SJSA1 (cell line): ENCODE results near the gene AHCYL2. TPM values are rescaled to one million over a fixed set of nuclear protein-coding genes. Genes with fewer than 3 reads are reported as not detected.
"Not testable (repeated sequence)": the region's sequence is repeated elsewhere in the genome, so short reads cannot be mapped to it uniquely, and the experiment has no call there.

Experiments used
- DNase-seq, 2 experiments: peaks; one replicate each; pipeline ENCODE4 v3.0.0-alpha.2; 2015 to 2020; ENCODE audit warnings: low spot score in 2 of 2, low read depth in 1 of 2
- H3K27ac ChIP-seq: fragments of 250-450 bp; sonication (Bioruptor Pico); 2 replicates; pipeline ENCODE4 v1.5.1; 2020; ENCODE audit warnings: mild to moderate bottlenecking, moderate library complexity
- H3K27me3 ChIP-seq: fragments of 250-450 bp; sonication (Bioruptor Pico); replicated peaks from 2 replicates; pipeline ENCODE4 v1.5.1; 2020; ENCODE audit warnings: mild to moderate bottlenecking, moderate library complexity
- H3K36me3 ChIP-seq: fragments of 250-450 bp; sonication (Bioruptor Pico); 2 replicates; pipeline ENCODE4 v1.5.1; 2020; ENCODE audit warnings: mild to moderate bottlenecking
- H3K4me1 ChIP-seq: fragments of 250-450 bp; sonication (Bioruptor Pico); replicated peaks from 2 replicates; pipeline ENCODE4 v1.6.1; 2021; ENCODE audit warnings: mild to moderate bottlenecking
- H3K4me3 ChIP-seq: fragments of 250-450 bp; sonication (Bioruptor Pico); 2 replicates; pipeline ENCODE4 v1.5.1; 2020; ENCODE audit warnings: mild to moderate bottlenecking
- H3K9me3 ChIP-seq: fragments of 250-450 bp; sonication (Bioruptor Pico); replicated peaks from 2 replicates; pipeline ENCODE4 v1.5.1; 2020; ENCODE audit warnings: mild to moderate bottlenecking
- total RNA-seq: library from RNA; depleted of rRNA; stranded (reverse); fragments of >200 nt; shearing (Covaris generic); gene quantifications from 2 replicates; pipeline ENCODE4 v1.2.3, GENCODE V29; 2014

The AHCYL2 gene
- total RNA-seq, 1 experiment from 2014 or later: 10.3 TPM

DNA sequence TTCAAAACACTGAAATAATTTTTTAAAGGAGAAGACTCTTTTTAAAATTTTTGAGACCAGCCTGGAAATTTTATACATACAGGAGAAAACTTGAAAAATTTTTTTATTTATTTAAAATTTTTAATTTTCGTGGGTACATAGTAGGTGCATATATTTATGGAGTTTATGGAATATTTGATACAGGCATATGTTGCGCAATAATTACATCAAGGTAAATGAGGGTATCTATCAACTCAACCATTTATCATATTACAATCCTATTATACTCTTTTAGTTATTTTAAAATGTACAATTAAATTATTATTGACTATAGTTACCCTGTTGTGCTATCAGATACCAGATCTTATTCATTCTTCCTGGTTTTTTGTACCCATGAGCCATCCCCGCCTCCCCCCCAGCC, 75.1 kb downstream of the AHCYL2 start:
- H3K27me3 ChIP-seq: no peaks in the 10 kb centered on the region
- H3K9me3 ChIP-seq: no peaks in the 10 kb centered on the region
- no peaks in the 10 kb centered on the region for H3K4me1 ChIP-seq
- H3K4me3 ChIP-seq: no peak overlapping the region
- no peak overlapping the region for H3K27ac ChIP-seq
- no peak for DNase-seq
- H3K36me3 ChIP-seq: no peaks in the 10 kb centered on the region

DNA sequence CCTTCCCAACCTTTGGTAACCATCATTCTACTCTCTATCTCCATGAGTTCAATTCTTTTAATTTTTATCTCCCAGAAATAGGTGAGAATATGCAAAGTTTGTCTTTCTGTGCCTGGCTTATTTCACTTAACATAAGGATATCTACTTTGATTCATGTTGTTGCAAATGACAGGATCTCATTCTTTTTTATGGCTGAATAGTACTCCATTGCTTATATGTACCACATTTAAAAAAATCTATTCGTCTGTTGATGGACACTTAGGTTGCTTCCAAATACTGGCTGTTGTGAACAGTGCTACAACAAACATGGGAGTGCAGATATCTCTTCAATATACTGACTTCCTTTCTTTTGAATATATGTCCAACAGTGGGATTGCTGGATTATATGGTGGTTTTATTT, 75.5 kb downstream of the AHCYL2 start:
- H3K27ac ChIP-seq, H3K36me3 ChIP-seq, DNase-seq, H3K4me1 ChIP-seq, H3K27me3 ChIP-seq, H3K9me3 ChIP-seq, H3K4me3 ChIP-seq: not testable (repeated sequence)

DNA sequence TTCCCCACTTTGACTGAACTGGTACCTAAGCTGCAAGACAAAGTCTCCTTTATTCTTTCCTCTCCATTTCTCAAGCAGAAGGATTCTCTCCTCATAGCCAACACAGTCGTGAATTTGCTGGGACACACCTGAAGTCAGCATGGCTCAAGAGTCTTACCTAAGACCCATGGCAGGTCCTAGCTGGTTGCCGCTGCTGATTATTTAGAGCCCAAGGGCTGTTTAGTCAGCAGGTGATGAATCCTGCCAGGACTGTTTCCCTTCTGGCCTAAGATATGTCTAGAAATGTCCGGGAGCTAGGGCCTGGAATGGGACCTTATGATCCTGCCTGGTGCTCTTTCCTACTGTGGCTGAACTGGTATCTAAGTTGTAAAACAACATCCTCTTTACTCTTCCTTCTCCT, 82.8 kb downstream of the AHCYL2 start:
- no peaks in the 10 kb centered on the region for H3K9me3 ChIP-seq
- H3K4me3 ChIP-seq: no peak overlapping the region
- H3K27me3 ChIP-seq: no peaks in the 10 kb centered on the region
- H3K36me3 ChIP-seq: no peaks in the 10 kb centered on the region
- no peak overlapping the region for H3K27ac ChIP-seq
- H3K4me1 ChIP-seq: no peaks in the 10 kb centered on the region
- no peak for DNase-seq

DNA sequence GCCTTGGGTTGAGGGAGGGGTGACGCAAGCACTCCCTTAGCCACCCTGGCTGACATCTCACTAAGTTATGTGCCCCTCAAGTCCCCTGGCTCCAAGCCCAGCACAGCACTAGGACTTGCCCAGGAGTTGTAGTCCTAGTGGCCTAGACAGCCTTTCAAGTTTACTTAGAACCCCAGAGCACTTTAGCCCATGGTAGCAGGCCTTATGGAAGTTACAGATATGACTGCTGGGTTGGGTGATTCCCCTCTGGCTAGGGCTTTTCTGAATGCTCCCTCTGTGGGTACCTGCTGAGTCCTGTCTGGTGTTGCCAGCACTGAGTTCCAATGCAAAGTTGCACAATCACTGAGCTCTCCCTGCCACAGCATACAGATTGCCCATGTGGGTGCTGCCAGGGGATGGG, 83.2 kb downstream of the AHCYL2 start:
- Histone ChIP-seq H3K27me3 (no peaks in the 10 kb centered on the region), H3K4me3 (no peak overlapping the region), H3K27ac (no peak overlapping the region), H3K4me1 (no peaks in the 10 kb centered on the region), H3K9me3 (no peaks in the 10 kb centered on the region), H3K36me3 (no peaks in the 10 kb centered on the region)
- DNase-seq: no peak

DNA sequence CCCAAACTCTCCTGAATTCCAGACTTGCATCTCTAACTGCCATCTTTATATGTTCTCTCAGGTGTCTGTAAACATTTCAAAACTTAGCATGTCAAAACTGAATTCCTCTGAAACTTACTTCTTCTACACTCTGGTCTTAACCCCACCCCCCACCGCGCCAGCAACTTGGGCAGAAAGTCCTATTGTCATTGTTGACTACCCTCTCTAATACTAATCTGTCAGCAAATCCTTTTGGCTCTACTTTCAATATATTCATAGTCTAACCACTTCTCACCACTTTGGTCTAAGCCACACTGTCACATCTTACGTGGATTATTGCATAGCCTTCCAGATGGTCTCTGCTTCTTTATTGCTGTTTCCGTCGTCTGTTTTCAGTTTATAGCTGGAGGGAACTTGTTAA, 86.6 kb downstream of the AHCYL2 start:
- Histone ChIP-seq H3K27ac (no peak overlapping the region), H3K4me1 (no peaks in the 10 kb centered on the region), H3K27me3 (no peaks in the 10 kb centered on the region), H3K9me3 (no peaks in the 10 kb centered on the region), H3K36me3 (no peaks in the 10 kb centered on the region), H3K4me3 (no peak overlapping the region)
- no peak for DNase-seq

DNA sequence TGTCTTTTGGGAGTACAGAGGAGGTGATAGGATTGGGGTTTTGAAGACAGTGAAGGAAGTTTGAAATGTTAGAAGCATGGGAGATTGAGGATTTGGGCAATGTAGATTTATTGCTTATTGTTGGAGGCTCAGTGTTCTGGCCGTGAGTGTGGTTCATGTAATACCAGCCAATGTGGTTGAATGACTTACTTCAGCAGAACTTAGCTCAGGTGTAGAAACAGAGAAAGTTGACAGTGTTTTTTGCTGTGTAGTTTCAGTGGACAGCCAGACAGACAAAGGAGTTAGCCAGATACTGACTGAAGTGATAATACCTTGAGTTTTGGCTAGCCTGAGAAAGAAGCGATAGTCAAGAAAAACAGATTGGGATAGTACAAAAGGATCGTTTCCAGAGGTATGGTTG, 88.5 kb downstream of the AHCYL2 start:
- no peaks in the 10 kb centered on the region for H3K27me3 ChIP-seq
- no peak overlapping the region for H3K27ac ChIP-seq
- H3K36me3 ChIP-seq: no peaks in the 10 kb centered on the region
- H3K4me1 ChIP-seq: no peaks in the 10 kb centered on the region
- no peak for DNase-seq
- H3K4me3 ChIP-seq: no peak overlapping the region
- no peaks in the 10 kb centered on the region for H3K9me3 ChIP-seq

DNA sequence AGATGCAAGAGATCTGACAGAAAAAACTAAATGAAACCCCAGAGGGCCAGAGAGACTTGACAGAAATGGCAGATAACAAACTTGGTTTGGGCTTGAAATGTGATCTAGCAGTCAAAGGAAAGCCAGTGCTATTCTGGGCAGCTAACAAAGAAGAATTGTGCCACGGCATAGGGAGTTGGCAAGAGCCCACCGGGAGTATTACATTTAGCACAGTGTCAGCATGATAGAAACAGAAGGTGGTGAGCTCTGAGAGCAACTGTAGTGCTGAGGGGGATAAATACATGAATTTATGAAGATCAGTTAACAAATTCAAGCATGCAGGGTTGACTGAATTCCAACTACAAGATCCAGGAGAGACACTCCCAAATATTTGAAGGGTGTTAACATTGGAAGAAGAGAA, 91.1 kb downstream of the AHCYL2 start:
- no peak for DNase-seq
- no peaks in the 10 kb centered on the region for H3K36me3 ChIP-seq
- H3K27ac ChIP-seq: no peak overlapping the region
- no peaks in the 10 kb centered on the region for H3K9me3 ChIP-seq
- H3K4me3 ChIP-seq: no peak overlapping the region
- H3K27me3 ChIP-seq: no peaks in the 10 kb centered on the region
- no peaks in the 10 kb centered on the region for H3K4me1 ChIP-seq

DNA sequence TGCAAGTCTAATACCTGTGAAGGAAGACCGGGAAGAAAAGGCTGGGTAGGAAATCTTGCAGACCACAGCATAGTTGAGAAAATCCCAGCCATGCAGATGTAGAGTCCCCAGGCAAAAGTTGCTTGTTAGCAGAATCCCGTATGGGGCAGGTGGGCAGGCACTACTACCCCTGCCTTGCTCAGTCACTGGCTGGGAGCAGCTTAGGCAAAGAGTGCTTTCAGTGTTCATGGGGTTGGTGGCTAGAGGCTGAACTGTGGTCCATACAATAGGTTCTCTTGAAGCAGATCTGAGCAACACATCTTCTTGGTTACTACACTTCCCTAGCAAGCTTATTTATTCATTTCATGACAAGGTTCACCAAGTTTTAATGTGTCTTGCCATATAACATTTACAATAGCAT, 92.6 kb downstream of the AHCYL2 start:
- H3K9me3 ChIP-seq: no peaks in the 10 kb centered on the region
- H3K27me3 ChIP-seq: no peaks in the 10 kb centered on the region
- no peak for DNase-seq
- H3K4me3 ChIP-seq: no peak overlapping the region
- H3K36me3 ChIP-seq: no peaks in the 10 kb centered on the region
- H3K27ac ChIP-seq: no peak overlapping the region
- no peaks in the 10 kb centered on the region for H3K4me1 ChIP-seq

DNA sequence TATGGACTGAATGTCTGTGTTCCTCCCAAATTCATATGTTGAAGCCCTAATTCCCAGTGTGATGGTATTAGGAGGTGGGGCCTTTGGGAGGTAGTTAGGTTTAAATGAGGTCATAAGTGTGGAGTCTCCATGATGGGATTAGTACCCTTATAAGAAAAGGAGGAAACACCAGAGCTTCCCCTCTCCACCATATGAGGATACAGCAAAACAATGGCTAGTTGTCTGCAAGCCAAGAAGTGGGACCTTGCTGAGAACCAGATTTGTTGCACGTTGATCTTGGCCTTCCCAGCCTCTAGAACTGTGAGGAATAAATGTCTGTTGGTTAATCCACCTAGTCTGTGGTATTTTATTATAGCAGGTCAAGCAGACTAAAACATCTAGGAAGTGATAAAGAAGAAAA, 102.2 kb downstream of the AHCYL2 start:
- Histone ChIP-seq H3K27ac (no peak overlapping the region), H3K9me3 (no peaks in the 10 kb centered on the region)

DNA sequence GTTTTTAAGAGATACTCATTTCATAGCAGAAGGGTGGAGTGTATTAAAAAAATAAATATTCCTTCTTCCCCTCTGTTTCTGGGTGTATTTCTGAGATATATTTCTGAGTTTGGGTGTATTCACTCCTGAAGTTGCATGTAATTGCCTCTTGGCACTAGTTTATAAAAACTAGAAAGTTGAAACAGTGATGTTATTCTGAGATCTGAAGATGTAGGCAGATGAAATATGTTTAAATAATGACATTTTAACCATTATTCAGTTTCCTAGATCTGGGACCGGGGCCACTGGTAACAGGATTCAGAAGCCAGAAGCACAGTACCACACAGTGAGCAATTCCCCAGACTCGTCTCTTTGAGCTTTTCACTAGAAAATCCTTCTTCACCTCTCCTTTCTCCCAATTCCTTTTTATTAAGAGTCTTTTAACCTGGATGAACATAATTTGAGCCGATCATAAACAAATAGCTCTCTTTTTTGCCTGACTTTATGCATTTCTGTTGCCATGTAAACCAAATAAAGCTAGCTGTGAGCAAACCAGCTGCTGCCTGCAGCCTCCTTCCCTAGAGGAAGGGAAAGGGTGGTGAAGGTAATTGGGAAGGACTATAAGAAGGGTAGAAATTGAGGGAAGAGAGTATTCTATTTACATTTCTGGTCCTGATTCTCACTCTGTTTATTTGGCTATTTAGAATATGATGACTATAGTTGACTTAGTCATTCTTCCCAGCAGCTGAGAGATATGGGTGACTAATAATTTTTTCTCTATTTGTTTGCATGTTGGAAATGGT, 107.6 kb downstream of the AHCYL2 start:
- Histone ChIP-seq H3K36me3 (no peaks in the 10 kb centered on the region), H3K9me3 (no peaks in the 10 kb centered on the region), H3K4me1 (peaks cover 37% of the 10 kb centered on the region), H3K27ac (peak overlapping the region; percentile 70), H3K27me3 (no peaks in the 10 kb centered on the region), H3K4me3 (no peak overlapping the region)
- peak; percentile 60 to 83 for DNase-seq

More for the DNA sequence above, 102.2 kb downstream of the AHCYL2 start:
- H3K36me3 ChIP-seq: no peaks in the 10 kb centered on the region
- no peaks in the 10 kb centered on the region for H3K27me3 ChIP-seq
- H3K4me1 ChIP-seq: peaks cover 21% of the 10 kb centered on the region
- no peak for DNase-seq
- H3K4me3 ChIP-seq: no peak overlapping the region

DNA sequence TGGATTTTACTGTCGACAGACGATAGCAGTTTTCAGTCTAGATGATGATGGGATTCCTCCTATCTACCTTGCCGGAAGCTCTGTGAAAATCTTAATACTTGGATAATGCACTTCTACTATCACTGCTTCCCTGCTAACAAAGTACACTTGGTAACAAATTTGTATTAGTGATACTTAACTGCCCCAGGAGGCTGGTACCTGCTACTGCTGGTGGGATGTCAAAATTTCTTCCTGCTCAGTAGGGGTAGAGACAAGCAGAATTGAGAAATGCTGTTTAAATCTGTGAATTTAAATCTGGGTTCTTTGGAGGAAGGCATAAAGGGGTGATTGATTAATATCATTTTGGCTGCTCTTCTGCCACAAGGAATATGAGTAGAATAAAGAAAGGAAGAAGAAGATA, 109.6 kb downstream of the AHCYL2 start:
- Histone ChIP-seq H3K4me3 (no peak overlapping the region), H3K36me3 (no peaks in the 10 kb centered on the region), H3K27me3 (no peaks in the 10 kb centered on the region), H3K9me3 (no peaks in the 10 kb centered on the region), H3K27ac (no peak overlapping the region), H3K4me1 (peaks cover 21% of the 10 kb centered on the region)
- no peak for DNase-seq

DNA sequence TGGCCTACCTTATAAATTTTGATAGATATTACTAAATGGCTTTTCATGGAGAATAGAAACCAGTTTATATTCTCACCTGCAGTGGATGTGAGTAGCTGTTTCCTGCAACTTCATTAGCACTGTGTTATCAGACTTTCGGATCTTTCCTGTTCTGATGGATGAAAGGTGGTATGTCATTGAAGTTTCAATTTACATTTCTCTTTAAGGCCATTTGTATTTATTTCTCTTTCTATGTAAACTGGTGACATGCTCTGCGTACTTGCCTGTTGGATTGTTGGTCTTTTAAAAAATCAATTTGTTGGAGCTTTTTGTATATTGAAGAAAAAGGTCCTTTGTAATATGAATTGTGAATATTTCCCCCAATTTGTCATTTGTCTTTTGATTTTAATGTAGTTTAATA, 113.6 kb downstream of the AHCYL2 start:
- Histone ChIP-seq H3K4me1 (peaks cover 3% of the 10 kb centered on the region), H3K27me3 (no peaks in the 10 kb centered on the region), H3K27ac (no peak overlapping the region), H3K4me3 (no peak overlapping the region), H3K36me3 (no peaks in the 10 kb centered on the region), H3K9me3 (no peaks in the 10 kb centered on the region)
- no peak for DNase-seq

DNA sequence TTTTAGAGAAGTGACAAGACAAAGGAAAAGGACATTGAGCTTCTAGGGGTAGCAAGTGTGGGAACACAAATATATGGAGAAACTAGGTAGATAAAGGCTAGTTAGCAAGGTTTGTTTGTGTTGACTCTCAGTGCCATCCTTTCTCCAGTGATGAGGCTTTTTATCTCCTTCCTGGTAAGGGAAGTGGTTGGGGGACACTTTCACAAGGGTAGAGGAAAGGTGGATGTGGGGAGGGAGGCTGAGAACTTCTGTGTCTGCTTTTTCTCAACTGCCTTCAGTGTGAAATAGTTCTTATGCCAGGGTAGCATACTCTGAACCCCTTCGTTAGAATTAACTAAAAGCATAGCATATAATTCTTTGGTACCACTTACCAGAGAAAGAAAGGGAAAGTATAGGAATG, 116.4 kb downstream of the AHCYL2 start:
- Histone ChIP-seq H3K27ac (no peak overlapping the region), H3K27me3 (no peaks in the 10 kb centered on the region), H3K4me3 (no peak overlapping the region), H3K9me3 (no peaks in the 10 kb centered on the region), H3K4me1 (peaks cover 5% of the 10 kb centered on the region; the same call in 1 of the 2 replicates), H3K36me3 (no peaks in the 10 kb centered on the region)
- DNase-seq: no peak

DNA sequence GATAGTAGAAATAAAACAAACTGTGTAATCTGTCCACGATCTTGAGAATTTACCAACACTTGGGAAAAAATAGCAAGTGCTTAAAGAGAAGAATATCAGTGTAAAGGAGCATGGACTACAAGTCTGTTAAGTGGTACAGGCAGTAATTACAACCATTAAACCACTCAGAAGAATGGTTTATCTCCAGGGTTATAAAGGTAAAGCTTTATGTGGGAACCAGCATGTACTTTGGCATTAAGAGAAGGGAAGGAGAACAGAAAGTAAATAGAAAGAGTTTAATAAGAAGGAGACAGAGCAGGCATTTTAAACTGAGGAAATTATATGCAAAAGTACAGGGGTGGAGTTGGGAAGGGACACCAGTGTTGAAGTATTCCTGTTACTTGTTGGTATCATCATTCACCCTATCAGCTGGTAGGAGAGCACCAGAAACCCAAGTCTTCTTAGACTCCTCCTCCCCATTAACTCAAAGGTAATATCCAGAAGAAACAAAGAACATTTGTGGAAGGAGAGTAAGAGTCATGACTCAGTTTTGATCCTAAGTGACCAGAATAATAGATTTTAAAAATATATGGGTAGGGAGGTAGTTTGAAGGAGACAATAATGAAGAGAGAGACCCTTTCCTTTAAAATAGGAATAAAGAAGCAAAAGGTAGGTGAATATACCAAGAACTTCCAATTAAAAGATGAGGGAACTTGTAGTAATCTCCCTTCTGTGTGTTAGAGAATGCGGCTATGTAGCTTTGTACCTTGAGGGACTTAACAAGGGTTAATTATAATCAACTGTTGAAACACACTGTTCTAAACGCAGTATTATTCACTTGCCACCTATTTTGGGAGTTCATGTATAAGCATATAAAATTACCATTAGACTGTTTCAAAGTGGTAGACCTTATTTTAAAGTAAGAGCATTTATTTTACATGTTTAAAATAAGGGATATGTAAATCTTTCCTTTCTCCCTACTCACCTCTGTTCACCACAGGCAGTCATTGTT, 117.3 kb downstream of the AHCYL2 start:
- H3K4me1 ChIP-seq: peaks cover 5% of the 10 kb centered on the region; the same call in 1 of the 2 replicates

More for the DNA sequence above, 117.3 kb downstream of the AHCYL2 start:
- Histone ChIP-seq H3K4me3 (no peak overlapping the region), H3K27me3 (no peaks in the 10 kb centered on the region), H3K36me3 (no peaks in the 10 kb centered on the region), H3K27ac (no peak overlapping the region), H3K9me3 (no peaks in the 10 kb centered on the region)
- DNase-seq: no peak
